NCI-H146 treated with DMSO at 0.1 percent for 48 hours (cell line): ENCODE results near the gene NR2E3.

Experiments used
- DNase-seq: peaks from one replicate; lab custom pipeline; 2025; ENCODE audit not compliant: unreplicated experiment; lab: John Stamatoyannopoulos, UW

The NR2E3 gene

GRCh38 chr15:71810256-71811035, at the start of gene NR2E3:
TSS of gene NR2E3 (plus strand) at chr15:71810554. CDS start at chr15:71810744, 190 bp downstream.
- peak; percentile 67 for DNase-seq

- no peak for DNase-seq
Measured at GRCh38 chr15:71760852-71761251, 49.5 kb upstream of the NR2E3 start.

DNA sequence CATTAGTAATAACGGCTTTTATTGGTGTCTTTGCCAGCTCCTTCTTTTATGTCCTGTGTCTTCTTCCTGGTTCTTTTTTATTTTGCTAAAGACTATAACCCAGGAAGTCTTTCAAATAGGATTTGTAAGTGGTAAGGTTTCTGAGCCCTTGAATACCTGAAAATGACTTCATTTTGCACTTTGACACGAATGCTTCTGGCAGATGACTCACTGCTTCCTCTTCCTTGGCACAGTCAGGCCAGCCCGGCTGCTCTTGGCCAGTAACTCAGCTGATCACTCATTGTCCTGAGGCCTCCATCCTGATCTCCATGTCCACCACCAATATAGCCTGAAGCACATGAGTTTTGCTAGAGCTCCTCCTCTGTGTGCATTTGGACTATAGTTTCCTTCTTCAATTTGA, 48.7 kb upstream of the NR2E3 start:
- DNase-seq, result no peak

DNA sequence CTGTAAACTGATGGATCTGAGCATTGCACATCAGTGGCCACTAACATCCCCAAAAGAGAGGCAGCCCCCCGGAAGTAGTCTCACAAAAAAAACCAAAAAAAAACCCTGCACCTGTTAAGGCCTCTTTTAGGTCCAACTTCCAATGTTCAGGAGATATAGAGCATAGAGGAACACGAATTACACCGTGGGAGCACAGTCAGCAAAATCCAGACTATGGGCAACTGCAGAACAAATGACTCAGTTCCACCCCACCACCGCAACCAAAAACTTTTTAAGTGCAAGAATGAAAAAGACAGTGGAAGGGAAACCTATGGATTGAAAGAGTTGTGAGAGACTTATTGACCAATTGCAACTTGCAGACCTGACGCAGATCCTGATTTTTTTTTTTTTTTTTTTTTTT, 42.2 kb upstream of the NR2E3 start:
- DNase-seq, result no peak

GRCh38 chr15:71773206-71773859, 37.0 kb upstream of the NR2E3 start:
- DNase-seq, result no peak

DNA sequence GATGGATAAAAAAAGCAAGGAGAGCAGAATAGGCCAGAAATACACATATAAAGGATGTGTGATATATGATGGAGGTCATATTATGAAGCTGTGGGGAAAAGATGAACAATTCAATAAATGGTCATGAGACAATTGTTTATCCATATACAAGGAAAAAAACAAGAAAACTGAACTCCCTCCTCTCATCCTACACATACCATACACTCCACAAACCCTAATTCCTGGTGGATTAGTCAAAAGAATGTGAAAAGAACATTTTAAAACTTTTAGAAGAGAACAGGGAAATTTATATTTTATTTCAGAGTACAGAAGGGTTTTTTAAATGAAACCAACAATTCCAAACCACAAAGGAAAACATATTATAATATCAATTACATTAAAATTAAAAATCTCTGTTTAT, 34.5 kb upstream of the NR2E3 start:
- DNase-seq, result no peak

GRCh38 chr15:71776304-71776703, 34.0 kb upstream of the NR2E3 start:
- DNase-seq, result no peak

- DNase-seq, result no peak
Measured at GRCh38 chr15:71777216-71777943, 33.0 kb upstream of the NR2E3 start.

GRCh38 chr15:71779073-71779797, 31.1 kb upstream of the NR2E3 start:
- no peak for DNase-seq

- no peak for DNase-seq
Measured at GRCh38 chr15:71780115-71780976, 30.0 kb upstream of the NR2E3 start.

DNA sequence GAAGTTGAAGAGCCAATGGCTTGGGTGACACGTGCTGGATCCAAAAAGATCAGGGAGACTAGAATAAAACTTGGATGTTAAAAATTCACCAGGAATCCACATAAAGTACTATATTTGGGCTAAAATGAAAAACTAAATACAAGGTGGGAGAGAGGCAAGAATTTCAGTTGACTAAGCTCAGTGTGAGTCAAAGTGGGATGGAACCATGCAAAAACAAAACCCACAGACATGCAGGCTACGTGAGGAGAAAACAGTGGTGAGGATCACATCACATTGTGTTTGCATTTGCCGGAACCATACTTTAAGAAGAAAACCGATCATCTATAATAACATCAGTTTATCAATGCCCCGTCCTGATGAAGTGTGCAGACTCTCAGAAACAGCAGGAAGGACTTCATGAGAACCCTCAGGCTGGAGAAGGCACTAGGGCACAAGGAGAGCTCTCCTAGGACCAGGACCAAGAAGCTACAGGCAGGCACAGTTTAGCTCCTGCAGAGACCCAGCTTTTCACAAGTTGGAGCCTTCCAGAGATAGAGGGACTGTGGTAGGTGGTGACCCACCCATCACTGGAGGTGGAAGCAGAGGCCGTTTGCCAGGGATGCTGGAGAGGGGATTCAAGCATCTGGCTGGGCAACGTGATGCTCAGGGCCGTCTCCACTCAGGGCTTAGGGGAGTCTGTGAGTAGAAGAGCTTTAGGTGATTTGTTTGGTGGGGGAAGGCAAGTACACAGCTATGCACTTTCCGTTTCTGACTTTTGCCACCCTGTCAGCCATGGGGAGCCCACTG, 29.0 kb upstream of the NR2E3 start:
- no peak for DNase-seq

DNA sequence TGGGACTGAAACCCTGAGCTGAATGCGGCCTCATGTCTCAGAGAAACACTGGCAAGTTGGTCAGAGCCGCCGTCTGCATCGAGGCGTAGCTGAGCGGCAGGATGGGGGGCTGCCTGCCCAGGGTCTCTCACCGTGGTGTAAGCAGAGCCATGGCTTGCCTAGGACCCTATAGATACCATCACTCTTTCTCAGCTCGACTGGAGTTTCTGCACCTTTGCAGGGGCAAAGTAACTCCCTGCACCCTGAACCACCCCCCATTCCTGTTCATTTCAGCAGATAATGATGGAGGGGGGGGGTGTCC, 28.4 kb upstream of the NR2E3 start:
- DNase-seq, result no peak

GRCh38 chr15:71782422-71783165, 27.8 kb upstream of the NR2E3 start:
- DNase-seq, result no peak

GRCh38 chr15:71784719-71785118, 25.6 kb upstream of the NR2E3 start:
- DNase-seq, result no peak

DNA sequence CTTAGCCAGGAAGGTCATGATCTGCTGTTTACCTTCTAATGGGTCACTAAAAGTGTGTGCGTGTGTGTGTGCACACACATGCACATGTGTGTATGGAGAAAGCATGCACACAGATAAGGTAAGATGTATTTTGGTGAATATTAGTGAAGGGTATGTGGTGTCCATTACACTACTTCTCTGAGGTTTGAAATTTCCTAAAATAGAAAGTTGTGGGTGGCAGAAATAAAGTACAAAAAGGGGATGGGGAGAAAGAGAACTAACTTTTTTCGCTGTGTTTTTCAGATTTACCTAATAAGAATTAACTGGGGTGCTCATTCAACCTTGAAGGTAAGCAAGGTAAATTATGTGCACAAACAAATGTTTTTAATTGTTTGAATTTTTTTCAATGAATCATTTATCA, 24.4 kb upstream of the NR2E3 start:
- no peak for DNase-seq

DNA sequence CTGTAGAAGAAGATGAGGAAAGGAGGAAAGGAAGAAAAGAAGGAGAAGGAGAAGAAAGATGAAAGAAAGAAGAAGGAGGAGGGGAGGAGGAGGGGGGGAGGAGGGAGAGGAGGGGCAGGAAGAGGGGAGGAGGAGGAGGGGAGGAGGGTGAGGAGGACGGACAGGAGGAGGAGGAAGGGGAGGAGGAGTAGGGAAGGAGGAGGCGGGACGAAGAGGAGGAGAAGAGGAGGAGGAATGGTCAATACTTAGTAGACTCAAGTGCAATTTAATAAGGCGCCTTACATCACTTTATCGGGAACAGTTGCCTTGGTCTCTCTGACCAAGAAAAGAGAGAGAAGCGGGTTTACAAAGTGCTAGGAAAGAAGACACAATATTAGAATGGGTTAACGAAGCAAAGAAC, 23.7 kb upstream of the NR2E3 start:
- no peak for DNase-seq

DNA sequence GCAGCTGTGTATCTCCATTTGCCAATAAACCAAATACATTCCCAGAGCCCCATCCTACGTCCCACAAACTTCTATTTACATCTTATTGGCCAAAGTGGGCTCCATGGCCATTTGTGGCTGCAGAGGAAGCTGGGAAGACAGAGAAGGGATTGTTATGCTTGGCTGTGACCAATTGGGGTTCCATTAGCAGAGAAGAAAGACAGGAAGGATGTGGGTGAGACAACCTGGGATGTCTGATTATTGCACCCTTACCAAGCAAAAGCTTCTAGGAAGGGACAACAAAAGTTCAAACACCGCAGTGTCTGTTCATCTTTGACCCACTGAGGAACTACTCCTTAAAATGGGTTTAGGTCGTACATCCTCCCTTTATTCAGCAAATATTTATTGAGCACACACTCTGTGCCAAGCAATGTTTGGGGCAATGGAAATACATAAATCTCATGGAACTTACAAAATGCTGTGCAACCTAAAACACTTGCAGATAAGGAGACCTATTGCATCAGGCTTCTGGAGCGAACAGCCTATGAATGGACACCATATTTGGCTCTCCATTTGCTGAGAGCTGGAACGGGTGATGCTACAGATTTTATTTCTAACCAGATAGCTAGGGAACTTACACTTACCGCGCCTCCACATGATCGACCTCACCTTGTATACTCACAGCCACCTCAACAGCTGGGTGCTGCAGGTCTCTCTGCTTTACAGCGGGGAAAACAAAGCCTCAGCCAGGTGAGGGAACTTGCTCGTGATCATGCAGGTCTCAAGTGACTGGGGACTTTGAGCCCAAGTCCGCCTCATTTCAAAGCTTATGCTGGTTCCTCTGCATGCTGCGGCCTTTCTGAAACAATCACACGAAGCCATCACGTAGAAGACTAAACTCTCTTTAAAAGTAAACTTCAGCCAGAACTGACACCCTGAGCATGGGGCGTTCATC, 21.4 kb upstream of the NR2E3 start:
- DNase-seq, result no peak

DNA sequence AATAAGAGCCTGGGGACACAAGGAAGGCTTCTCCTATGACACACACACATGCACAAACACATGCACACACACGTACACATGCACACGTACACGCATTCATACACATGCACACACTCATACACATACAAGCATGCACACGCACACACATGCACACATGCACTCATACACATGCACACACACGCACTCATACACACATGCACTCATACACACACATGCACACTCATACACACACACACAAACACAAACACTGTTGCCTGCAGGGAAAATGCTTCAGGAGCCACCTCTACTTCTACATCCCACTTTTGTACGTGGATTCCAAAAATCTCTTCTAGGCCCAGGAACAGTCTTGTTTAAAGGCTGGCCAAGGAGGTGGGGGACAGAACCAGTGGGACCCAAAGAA, 20.7 kb upstream of the NR2E3 start:
- DNase-seq, result no peak
